Choroid plexus epithelial cell (primary cell): ENCODE measurements around the gene ATAD3C.

Experiments used
- DNase-seq: peaks from one replicate; pipeline ENCODE4 v3.0.0-alpha.2; 2010; ENCODE audit warnings: low read depth
- H3K4me3 ChIP-seq: 2 replicates; pipeline ENCODE4 v1.5.1; 2011; ENCODE audit warnings: low read depth, mild to moderate bottlenecking, control low read depth, low read length, moderate library complexity
- TF ChIP-seq, protein P1 (sequence below): conservative IDR thresholded peaks from 2 replicates; pipeline ENCODE4 v1.5.1; 2011; ENCODE audit warnings: low read depth, mild to moderate bottlenecking, control low read depth, inconsistent platforms, low read length, moderate library complexity

Gene ATAD3C

DNA sequence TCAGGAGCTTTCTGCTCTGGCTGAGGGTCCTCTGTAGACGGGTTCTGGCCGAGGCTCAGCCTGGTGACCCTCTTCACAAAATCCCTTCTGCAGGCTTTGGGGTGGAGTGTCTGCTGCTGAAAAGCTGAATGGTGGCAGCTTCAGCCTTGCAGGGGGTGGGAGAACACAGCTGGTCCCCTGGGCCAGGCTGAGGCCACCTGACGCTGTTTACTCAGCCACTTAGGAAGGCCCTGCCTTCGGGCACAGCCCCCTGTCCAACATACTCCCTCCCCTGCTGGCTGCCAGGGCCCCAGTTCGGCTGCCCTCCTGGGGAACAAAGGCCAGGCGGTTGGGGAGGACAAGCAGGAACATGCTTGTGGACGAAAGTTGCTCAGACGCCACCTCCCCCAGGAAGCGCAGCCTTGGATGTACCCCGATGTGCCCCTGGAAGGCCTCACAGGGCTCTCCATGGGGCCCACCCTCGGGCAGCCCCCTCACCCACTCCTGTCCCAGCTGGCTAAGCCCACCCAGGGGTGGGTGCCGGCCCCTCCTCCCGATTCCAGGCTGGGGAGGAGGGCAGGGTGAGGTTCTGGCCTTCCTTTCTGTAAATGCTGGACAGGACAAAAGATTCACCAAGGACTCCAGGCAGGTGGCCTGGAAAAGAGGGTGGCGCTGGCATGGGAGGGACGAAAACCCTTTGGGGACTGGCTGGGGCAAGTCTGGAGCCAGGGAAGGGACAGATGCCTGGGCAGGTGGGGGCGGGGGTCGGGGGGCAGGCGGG, 28.2 kb upstream of the ATAD3C start, which contains the start of gene ANKRD65:
ANKRD65 (minus strand) TSS at position 130 of the 760 bp plus-strand sequence. CDS start 271 bp downstream, outside the sequence.
- no peak within 1 kb of the TSS for H3K4me3 ChIP-seq
- DNase-seq, result no peak
- TF ChIP-seq, protein P1, sequence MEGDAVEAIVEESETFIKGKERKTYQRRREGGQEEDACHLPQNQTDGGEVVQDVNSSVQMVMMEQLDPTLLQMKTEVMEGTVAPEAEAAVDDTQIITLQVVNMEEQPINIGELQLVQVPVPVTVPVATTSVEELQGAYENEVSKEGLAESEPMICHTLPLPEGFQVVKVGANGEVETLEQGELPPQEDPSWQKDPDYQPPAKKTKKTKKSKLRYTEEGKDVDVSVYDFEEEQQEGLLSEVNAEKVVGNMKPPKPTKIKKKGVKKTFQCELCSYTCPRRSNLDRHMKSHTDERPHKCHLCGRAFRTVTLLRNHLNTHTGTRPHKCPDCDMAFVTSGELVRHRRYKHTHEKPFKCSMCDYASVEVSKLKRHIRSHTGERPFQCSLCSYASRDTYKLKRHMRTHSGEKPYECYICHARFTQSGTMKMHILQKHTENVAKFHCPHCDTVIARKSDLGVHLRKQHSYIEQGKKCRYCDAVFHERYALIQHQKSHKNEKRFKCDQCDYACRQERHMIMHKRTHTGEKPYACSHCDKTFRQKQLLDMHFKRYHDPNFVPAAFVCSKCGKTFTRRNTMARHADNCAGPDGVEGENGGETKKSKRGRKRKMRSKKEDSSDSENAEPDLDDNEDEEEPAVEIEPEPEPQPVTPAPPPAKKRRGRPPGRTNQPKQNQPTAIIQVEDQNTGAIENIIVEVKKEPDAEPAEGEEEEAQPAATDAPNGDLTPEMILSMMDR, result no peak

DNA sequence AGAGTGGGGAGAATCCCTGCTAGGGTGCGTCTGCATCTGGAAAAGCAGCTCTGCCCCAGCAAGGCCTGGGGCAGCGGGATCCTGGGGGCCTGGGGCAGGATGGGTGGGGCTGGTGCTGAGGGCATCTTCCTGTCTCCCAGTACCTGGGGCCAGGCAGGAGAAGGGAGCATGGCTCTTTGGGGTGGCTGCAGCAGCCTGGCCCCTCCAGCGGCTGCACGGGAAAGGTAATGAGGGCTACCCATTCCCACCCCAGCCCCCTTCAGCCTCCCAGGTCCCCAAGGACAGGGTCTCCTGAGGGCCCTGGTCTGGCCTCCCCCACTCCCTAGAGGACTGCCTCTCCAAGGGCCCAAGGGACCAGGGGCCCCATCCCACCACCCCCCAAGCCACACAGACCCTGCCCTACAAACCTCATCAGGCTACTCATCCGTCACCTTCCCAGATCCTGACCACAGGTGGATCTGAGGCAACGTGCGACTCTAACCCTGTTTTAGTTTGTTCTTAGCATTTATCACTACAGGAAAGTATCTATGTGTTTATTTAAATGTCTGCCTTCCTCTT, 27.5 kb upstream of the ATAD3C start:
- DNase-seq, result no peak
- no peak overlapping the region for H3K4me3 ChIP-seq
- TF ChIP-seq, protein P1, result no peak

DNA sequence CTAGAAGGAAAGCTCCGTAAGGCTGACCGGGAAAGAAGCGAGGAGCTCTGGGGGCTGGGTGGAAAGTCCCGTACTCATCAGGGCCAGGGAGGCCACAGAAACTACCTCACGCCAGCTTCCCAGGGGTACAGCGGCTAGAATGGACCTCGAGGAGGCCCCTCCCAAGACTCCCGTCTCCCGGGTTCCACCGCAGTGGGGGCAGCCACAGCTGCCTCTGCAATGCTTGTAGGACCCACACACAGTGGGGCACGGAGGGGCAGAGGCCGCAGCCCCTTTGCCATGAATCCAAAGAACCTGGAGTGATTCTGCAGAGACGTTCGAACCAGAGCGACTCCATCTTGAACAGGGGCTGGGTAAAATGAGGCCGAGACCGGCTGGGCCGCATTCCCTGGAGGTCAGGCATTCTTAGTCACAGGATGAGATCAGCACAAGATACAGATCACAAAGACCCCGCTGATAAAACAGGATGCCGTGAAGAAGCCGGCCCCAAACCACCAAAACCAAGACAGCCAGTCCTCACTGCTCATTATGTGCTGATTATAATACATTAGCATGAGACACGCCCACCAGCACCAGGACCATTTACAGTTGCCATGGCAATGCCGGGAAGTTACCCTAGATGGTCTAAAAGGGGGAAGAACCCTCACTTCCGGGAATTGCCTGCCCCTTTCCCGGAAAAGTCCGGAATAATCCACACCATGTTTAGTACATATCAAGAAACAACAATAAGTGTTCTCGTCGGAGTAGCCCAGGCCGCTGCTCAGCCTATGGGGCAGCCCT, 26.8 kb upstream of the ATAD3C start:
- TF ChIP-seq, protein P1, result no peak
- H3K4me3 ChIP-seq, result no peak overlapping the region
- DNase-seq, result no peak

DNA sequence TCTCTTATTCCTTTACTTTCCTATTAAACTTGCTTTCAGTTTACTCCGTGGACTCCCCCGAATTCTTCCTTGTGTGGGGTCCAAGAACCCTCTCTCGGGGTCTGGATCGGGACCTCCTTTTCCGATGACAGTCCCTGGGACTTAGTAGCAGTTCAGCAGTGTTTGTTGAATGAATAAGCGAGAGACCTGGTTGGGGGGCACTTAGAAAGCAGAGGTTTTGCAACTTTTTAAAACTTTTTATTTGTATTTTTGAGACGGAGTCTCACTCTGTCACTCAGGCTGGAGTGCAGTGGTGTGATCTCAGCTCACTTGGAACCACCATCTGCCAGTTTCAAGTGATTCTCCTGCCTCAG, 26.3 kb upstream of the ATAD3C start:
- DNase-seq, result no peak
- no peak overlapping the region for H3K4me3 ChIP-seq
- TF ChIP-seq, protein P1, result no peak

DNA sequence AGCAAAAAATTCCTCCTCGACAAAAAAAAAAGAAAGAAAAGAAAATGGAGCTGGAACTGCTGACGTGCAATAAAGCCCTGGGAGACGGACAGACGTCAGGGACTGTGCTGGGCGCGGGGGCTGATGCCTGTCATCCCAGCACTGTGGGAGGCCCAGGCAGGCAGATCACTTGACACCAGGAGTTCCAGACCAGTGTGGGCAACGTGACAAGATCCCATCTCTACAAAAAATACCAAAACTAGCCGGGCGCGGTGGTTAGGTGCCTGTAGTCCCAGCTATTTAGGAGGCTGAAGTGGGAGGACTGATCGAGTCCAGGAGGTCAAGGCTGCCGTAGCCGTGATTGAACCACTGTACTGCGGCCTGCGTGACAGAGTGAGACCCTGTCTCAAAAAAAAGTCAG, 24.8 kb upstream of the ATAD3C start:
- H3K4me3 ChIP-seq, result no peak overlapping the region
- TF ChIP-seq, protein P1, result no peak
- DNase-seq, result no peak

DNA sequence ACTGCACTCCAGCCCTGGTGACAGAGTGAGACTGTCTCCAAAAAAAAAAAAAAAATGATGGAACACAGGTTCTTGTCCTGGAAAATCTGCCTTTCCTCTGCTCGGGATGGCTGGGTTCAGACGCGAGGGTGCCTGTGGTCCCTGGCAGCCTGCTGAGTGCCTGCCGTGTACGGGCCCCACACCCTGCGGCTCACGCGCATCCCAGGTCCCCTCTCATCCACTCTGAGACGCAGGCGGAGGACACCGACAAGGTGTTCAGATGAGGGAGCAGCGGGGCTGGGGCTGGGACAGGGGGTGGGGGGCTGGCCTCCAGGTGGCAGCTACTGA, 24.1 kb upstream of the ATAD3C start:
- no peak for DNase-seq
- H3K4me3 ChIP-seq, result no peak overlapping the region
- TF ChIP-seq, protein P1, result no peak
